GM18858 (cell line): ENCODE data around the gene MGAT4D.
"Not testable (repeated sequence)": the region's sequence is repeated elsewhere in the genome, so short reads cannot be mapped to it uniquely, and the experiment has no call there.

Experiments used
- ATAC-seq: cut with Tn5 transposase; IDR thresholded peaks from one replicate; pipeline ENCODE4 v1.9.1; 2021; ENCODE audit not compliant: unreplicated experiment

MGAT4D gene

GRCh38 chr4:140444347-140444746 lies 53.7 kb downstream of the MGAT4D start:
- ATAC-seq = not testable (repeated sequence)

GRCh38 chr4:140439644-140440142 lies 58.4 kb downstream of the MGAT4D start:
- no peak for ATAC-seq

GRCh38 chr4:140427919-140428471 lies 70.1 kb downstream of the MGAT4D start:
- no peak for ATAC-seq

GRCh38 chr4:140427106-140427918 lies 70.8 kb downstream of the MGAT4D start, which contains the start of gene CLGN:
Gene CLGN, minus strand, starts transcription at chr4:140427648. Its CDS starts 14,570 bp downstream, at chr4:140413078.
- peak; percentile 78 for ATAC-seq

- no peak for ATAC-seq
Measured at GRCh38 chr4:140426610-140427105, 71.4 kb downstream of the MGAT4D start.

GRCh38 chr4:140423106-140423505 lies 75.0 kb downstream of the MGAT4D start:
- ATAC-seq = no peak

- ATAC-seq = not testable (repeated sequence)
Measured at GRCh38 chr4:140413130-140413969, 84.7 kb downstream of the MGAT4D start.

GRCh38 chr4:140408974-140409373 lies 89.1 kb downstream of the MGAT4D start:
- ATAC-seq = no peak

GRCh38 chr4:140406292-140406691 lies 91.8 kb downstream of the MGAT4D start:
- ATAC-seq = no peak

- no peak for ATAC-seq
Measured at GRCh38 chr4:140400111-140400510, 98.0 kb downstream of the MGAT4D start.

- ATAC-seq = no peak
Measured at GRCh38 chr4:140395668-140396067, 102.4 kb downstream of the MGAT4D start.
